Superior temporal gyrus (tissue), 1 donor: ENCODE measurements around the gene MMP17.
"Not testable (repeated sequence)": the region's sequence is repeated elsewhere in the genome, so short reads cannot be mapped to it uniquely, and the experiment has no call there.

Experiments used
- DNase-seq: peaks from one replicate; pipeline ENCODE4 v3.0.0-alpha.2; 2016; ENCODE audit errors: extremely low spot score

MMP17 gene

DNA sequence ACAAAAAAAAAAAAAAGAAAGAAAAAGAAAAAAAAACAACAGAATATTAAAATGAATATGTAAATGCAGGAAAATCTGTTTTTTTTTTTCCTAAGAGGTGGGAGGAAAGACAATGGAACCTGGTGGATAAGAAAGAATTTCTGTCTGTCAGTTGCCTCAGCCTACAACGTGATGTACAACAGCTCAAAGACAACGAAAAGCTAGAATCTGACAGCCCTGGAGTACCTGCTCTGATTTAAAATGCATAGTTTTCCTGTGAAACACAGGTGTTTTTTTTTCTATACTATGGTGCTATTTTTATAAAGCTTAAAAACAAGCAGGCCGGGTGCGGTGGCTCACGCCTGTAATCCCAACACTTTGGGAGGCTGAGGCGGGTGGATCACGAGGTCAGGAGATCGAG is 36.3 kb downstream of the MMP17 start:
- DNase-seq = no peak

DNA sequence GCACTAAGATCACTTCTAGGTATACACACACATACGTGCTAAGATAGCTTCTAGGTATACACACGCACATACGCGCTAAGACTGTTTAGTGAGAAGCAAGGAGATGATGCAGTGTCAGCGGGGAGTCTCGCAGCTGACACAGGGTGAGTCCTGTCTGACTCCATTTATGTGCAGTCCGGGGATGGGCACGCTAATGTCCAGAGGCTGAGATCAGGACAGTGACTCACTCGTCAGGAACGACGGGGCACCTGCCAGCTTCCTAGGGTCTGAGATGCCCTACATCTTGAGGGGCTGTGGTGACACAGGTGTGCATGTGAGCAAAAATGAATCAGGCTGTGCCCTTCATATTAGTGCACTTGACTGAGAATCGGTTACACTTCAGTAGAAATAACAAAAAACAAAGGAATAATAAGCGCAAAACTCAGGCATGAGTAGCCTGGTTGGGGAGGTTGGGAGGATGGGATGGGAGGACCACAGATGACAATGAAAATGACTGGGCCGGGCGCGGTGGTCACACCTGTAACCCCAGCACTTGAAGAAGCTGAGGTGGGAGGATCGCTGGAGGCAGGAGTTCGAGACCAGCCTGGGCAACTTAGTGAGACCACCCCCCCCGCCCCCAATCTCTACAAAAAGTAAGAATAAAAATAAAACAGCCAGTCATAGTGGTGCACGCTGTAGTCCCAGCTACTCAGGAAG is 37.1 kb downstream of the MMP17 start:
- no peak for DNase-seq

DNA sequence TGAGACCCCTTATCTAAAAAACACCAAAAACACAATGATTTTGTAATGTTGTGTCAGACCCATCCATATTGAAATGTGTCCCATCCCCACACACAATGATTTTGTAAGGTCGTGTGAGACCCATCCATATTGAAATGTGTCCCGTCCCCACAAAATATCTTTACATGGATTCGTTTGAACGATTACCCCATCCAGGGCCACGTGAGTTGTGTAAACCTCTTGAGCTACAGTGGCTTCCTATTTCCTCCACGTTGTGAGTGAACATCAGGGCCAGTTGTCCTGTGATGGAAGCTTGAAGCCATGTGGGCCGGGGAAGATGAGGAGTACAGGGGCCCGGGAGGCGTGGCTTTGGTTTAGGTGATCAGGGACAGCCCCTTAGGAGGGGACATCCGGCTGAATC is 39.3 kb downstream of the MMP17 start:
- no peak for DNase-seq

DNA sequence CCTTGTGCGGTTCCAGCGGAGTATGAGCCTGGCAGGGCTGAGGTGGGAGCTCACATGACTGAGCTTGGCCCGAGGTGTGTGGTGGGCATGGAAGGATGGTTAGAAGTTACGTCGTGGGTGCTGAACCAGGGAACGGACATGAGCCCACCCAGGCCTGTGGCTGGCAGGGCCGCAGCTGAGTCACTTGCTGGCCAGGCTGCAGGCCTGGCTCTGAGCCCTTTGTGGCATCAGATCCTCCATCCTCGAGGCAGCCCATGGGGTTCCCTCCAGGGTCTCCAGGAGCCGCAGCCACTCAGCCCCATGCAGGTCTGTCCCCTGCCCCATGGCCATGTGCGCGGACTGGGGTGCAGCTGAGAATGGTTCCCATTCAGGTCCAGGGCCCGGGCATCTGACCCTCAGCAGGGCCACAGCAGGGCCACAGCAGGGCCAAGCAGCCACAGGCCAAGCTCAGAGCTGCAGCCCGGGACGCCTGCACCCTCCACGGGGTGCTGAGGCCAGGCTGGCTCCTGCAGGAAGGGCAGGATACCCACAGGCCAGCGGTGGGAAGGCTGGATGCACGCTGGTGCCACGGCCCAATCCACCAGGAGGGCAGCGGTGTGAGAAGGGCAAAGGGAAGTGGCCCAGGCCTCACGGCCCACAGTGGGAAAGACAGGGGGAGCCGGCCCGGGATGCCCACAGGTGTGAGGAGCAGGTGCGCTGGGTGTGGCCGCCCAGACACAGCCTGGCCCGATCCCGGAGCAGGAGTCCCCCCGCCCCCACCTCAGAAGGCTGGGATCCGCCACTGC is 39.9 kb downstream of the MMP17 start:
- no peak for DNase-seq

DNA sequence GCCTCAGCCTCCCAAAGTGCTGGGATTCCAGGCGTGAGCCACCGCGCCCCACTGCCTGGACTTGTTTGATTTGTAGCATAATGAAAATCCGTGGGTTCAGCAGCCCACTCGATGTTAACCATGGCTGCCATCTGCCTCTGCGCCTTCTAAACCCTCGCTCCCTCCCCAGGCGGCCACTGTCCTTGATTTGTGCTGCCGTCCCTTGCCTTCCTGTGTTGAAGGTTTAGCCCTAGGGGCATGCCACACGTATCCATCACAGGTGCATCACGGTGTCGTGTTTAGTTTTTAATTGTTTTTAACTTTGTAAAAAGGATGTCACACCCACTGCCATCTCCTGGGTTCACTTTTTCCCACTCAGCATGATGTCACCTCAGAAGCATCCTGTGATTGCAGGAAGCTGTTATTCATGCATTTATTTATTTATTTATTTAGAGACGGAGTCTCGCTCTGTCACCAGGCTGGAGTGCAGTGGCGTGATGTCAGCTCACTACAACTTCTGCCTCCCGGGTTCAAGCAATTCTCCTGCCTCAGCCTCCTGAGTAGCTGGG is 41.8 kb downstream of the MMP17 start:
- DNase-seq = no peak

DNA sequence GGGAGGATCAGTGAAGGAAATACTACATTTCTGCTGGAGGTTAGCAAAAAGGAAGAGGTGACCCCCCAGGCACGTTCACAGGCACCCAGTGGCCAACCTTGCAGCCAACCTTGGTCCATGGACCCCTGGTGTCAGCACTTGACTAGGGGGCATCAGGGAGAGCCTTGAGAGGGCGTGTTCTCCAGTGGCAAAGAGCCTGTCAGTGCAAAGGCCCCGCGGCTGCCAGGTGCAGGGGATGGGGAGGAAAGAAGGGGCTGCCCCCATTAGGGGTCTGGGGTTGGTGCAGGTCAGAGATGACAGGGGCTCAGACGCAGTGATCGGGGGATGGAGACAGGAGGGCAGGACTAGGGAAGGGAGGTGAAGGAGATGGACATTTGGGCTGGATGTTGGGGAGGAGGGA is 43.5 kb downstream of the MMP17 start:
- no peak for DNase-seq

DNA sequence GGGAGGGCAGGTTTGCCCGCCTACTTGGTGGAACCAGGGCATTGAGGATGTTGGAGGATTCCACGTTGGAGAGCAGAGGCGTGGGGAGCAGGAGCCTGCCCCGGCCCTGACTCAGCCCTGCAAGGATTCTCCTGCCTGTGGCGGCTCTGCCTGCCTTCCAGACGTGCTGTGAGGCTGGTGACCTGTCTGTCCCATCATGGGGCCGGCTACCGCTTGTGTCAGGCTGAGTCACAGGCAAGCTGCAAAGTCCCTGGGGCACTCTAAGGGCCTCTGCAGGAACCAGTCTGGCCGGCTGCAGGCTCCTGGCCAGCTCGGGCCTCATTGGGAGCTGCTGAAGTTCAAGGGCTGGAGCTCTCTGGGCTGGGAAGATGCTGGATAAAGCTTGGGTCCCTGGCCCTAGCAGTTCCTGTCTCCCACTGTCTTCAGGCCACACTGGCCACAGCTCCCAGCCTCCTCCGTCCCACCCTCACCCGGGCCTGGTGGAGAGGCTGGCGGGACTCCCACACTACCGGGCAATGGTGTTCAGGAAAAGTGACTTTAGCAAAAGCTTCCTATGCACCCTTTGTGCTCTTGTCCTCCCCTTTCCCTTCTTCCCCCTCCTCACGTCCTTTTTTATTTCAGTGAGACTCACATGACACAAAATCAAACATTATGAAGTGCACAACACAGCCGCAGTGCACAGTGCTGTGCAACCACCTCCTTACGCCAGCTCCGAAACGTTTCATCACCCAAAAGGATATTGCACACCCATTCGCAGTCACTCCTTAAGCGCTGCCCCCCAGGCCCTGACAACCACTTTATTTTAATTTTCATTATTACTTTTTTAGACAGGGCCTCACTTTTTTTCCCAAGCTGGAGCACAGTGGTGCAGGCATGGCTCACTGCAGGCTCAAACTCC is 44.2 kb downstream of the MMP17 start:
- DNase-seq = no peak

- no peak for DNase-seq
These were observed 45.1 kb downstream of the MMP17 start for GRCh38 chr12:131873293-131873692.

- DNase-seq = not testable (repeated sequence)
These were observed 46.8 kb downstream of the MMP17 start for GRCh38 chr12:131874972-131875371.

GRCh38 chr12:131877216-131877615 is 49.0 kb downstream of the MMP17 start:
- DNase-seq = not testable (repeated sequence)

- not testable (repeated sequence) for DNase-seq
These were observed 50.2 kb downstream of the MMP17 start for GRCh38 chr12:131878436-131878835.

DNA sequence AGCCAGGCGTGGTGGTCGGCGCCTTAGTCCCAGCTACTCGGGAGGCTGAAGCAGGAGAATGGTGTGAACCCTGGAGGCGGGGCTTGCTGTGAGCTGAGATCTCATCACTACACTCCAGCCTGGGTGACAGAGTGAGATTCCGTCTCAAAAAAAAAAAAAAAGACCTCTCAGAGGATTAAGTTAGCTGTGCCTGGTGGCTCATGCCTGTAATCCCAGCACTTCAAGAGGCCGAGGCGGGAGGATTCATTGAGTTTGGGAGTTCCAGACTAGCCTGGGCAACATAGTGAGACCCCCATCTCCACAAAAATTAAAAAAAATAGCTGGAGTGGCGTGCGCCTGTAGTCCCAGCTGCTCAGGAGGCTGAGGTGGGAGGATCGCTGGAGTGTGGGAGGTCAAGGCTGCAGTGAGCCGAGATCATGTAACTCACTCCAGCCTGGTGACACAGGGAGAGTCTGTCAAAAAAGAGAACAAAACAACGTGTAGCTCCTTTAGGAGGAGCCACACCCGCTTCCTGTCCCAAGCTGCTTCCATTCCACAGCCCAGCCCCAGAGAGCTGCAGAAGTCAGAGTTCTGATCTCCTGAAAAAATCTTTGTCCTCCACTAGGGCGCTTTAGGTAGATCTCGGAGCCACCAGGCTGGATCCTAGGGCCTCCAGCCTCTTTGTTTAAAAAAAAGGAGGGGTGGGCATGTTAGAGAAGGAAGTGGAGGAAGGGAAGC is 54.8 kb downstream of the MMP17 start:
- no peak for DNase-seq

- no peak for DNase-seq
These were observed 55.3 kb downstream of the MMP17 start for GRCh38 chr12:131883521-131883900.

GRCh38 chr12:131885076-131885475 is 56.9 kb downstream of the MMP17 start:
- not testable (repeated sequence) for DNase-seq

DNA sequence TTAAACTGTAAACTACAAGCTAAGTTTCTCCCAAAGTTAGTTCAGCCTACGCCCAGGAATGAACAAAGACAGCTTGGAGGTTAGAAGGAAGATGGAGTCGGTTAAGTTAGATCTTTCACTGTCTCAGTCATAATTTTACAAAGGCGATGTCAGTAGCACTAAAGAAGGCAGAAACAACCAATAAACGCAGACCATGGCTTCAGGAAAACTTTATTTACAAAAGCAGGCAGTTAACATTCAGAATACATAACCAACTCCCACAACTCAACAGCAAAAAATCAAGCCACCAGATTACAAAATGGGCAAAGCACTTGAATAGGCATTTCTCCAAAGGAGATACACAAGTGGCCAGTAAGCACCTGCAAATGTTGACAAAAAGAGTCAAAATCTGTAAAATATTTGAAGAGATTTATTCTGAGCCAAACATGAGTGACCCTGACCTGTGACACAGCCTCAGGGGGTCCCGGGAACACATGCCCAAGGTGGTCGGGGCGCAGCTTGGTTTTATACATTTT is 57.4 kb downstream of the MMP17 start:
- DNase-seq = no peak

DNA sequence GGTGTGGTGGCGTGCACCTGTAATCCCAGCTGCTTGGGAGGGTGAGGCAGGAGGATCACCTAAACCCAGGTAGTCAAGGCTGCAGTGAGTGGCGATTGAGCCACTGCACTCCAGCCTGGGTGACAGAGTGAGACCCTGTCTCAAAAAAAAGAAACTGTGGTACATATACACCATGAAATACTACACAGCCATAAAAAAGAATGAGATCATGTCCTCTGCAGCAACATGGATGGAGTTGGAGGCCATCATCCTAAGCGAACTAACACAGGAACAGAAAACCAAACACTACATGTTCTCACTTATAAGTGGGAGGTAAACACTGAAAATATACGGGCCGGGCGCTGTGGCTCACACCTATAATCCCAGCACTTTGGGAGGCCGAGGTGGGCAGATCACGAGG is 63.5 kb downstream of the MMP17 start:
- not testable (repeated sequence) for DNase-seq

- no peak for DNase-seq
These were observed 64.8 kb downstream of the MMP17 start for GRCh38 chr12:131892711-131893604.

GRCh38 chr12:131893605-131894312 is 65.6 kb downstream of the MMP17 start:
- peak; percentile 20 for DNase-seq

- peak; percentile 89 for DNase-seq
These were observed 66.2 kb downstream of the MMP17 start, which contains the start of gene ULK1 for GRCh38 chr12:131894313-131894860. TSS of gene ULK1 (plus strand) at chr12:131894622. CDS start at chr12:131895002, 380 bp downstream.
